ENCODE results near the gene PMM2.

DNA sequence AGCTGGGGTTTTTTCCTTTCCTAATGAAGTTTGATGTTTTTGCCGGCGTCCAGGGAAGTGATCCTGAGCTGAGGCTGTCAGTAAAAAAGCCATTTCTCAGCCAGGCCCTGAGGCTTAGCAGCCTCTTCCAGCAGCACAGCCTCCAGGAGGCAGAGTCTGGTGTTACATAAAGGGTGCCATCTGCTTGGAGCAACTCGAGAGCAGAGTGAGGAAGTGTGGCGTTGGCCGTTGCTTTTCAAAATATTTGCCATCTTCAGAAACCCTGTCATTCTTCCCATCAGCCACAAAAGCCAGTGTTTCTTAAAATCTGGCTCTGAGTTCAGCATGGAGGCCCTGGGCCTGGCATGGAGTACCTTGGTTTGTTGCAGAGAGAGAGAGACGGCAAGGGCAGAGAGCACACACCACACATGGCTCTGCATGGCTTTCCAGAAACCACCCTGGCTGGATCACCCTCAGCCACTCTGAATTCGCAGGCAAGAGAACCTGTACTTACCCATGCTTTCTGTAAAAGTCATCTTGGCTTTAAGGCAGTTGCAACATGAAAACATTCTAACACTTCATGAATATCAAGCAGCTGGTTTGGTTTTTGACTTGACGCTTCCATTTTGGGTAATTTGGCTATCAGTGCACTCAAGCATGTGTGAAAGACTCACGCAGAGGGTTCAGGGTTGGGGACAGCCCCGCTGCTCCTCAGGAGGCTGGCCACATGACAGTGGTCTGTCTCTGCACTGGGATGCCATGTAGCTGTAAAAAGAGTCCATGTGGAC, 21.0 kb downstream of the PMM2 start:
- TF ChIP-seq, protein P1, sequence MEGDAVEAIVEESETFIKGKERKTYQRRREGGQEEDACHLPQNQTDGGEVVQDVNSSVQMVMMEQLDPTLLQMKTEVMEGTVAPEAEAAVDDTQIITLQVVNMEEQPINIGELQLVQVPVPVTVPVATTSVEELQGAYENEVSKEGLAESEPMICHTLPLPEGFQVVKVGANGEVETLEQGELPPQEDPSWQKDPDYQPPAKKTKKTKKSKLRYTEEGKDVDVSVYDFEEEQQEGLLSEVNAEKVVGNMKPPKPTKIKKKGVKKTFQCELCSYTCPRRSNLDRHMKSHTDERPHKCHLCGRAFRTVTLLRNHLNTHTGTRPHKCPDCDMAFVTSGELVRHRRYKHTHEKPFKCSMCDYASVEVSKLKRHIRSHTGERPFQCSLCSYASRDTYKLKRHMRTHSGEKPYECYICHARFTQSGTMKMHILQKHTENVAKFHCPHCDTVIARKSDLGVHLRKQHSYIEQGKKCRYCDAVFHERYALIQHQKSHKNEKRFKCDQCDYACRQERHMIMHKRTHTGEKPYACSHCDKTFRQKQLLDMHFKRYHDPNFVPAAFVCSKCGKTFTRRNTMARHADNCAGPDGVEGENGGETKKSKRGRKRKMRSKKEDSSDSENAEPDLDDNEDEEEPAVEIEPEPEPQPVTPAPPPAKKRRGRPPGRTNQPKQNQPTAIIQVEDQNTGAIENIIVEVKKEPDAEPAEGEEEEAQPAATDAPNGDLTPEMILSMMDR (IDR thresholded peaks at IDR 0.05 in 2 of 3, conservative IDR thresholded peaks at IDR 0.05 in 1 of 3; ENCODE audit: borderline replicate concordance in 1 of 3, insufficient read depth in 1 of 3, low read depth in 2 of 3, low read length in 2 of 3), result no peak
- TF ChIP-seq EZH2 (IDR thresholded peaks at IDR 0.05) (no peak), POLR2A (IDR thresholded peaks at IDR 0.05; ENCODE audit: borderline replicate concordance, extremely low read depth, insufficient read depth, insufficient read length) (no peak), JUND (IDR thresholded peaks at IDR 0.05) (no peak), CEBPB (IDR thresholded peaks at IDR 0.05; ENCODE audit: low read depth) (no peak), EGR1 (IDR thresholded peaks at IDR 0.05; ENCODE audit: low read depth) (no peak), FOSL1 (IDR thresholded peaks at IDR 0.05; ENCODE audit: low read depth) (no peak), ZNF274 (IDR thresholded peaks at IDR 0.05; ENCODE audit: low read depth, low read length) (no peak), POLR2AphosphoS5 (IDR thresholded peaks at IDR 0.05; ENCODE audit: low read depth, low read length) (no peak), SIN3A (IDR thresholded peaks at IDR 0.05; ENCODE audit: low read depth) (no peak)
- TF ChIP-seq, protein P2, sequence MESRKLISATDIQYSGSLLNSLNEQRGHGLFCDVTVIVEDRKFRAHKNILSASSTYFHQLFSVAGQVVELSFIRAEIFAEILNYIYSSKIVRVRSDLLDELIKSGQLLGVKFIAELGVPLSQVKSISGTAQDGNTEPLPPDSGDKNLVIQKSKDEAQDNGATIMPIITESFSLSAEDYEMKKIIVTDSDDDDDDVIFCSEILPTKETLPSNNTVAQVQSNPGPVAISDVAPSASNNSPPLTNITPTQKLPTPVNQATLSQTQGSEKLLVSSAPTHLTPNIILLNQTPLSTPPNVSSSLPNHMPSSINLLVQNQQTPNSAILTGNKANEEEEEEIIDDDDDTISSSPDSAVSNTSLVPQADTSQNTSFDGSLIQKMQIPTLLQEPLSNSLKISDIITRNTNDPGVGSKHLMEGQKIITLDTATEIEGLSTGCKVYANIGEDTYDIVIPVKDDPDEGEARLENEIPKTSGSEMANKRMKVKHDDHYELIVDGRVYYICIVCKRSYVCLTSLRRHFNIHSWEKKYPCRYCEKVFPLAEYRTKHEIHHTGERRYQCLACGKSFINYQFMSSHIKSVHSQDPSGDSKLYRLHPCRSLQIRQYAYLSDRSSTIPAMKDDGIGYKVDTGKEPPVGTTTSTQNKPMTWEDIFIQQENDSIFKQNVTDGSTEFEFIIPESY (IDR thresholded peaks at IDR 0.05; ENCODE audit: extremely low read depth, insufficient replicate concordance, low read length), result no peak
- TF ChIP-seq, protein P3, sequence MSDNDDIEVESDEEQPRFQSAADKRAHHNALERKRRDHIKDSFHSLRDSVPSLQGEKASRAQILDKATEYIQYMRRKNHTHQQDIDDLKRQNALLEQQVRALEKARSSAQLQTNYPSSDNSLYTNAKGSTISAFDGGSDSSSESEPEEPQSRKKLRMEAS (IDR thresholded peaks at IDR 0.05), result no peak
- TF ChIP-seq, protein P4, sequence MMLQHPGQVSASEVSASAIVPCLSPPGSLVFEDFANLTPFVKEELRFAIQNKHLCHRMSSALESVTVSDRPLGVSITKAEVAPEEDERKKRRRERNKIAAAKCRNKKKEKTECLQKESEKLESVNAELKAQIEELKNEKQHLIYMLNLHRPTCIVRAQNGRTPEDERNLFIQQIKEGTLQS (IDR thresholded peaks at IDR 0.05), result no peak

Measured in HCT116 (cell line).